ENCODE results near the gene NCKAP5. TPM values are rescaled to one million over a fixed set of nuclear protein-coding genes. Genes with fewer than 3 reads are reported as not detected.

Gene NCKAP5
- total RNA-seq, 2 donors from 2014 or later: 0.78 to 2.6 TPM

- H3K9me3 ChIP-seq: no peaks in the 10 kb centered on the region
- H3K27ac ChIP-seq: no peak overlapping the region
- no peak overlapping the region for H3K4me3 ChIP-seq
- H3K36me3 ChIP-seq (replicated peaks in 1 of 2; ENCODE audit: insufficient read depth in 1 of 2, low read depth in 2 of 2): no peaks in the 10 kb centered on the region
- WGBS, 2 donors: 93 to 94% methylated on average over 3 of the region's 3 CpGs
- ATAC-seq: no peak
- TF ChIP-seq POLR2A (IDR thresholded peaks at IDR 0.05): no peak
- TF ChIP-seq, protein P1, sequence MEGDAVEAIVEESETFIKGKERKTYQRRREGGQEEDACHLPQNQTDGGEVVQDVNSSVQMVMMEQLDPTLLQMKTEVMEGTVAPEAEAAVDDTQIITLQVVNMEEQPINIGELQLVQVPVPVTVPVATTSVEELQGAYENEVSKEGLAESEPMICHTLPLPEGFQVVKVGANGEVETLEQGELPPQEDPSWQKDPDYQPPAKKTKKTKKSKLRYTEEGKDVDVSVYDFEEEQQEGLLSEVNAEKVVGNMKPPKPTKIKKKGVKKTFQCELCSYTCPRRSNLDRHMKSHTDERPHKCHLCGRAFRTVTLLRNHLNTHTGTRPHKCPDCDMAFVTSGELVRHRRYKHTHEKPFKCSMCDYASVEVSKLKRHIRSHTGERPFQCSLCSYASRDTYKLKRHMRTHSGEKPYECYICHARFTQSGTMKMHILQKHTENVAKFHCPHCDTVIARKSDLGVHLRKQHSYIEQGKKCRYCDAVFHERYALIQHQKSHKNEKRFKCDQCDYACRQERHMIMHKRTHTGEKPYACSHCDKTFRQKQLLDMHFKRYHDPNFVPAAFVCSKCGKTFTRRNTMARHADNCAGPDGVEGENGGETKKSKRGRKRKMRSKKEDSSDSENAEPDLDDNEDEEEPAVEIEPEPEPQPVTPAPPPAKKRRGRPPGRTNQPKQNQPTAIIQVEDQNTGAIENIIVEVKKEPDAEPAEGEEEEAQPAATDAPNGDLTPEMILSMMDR (IDR thresholded peaks at IDR 0.05): no peak
- no peaks in the 10 kb centered on the region for H3K27me3 ChIP-seq
- H3K4me1 ChIP-seq: no peaks in the 10 kb centered on the region
- intact Hi-C loops (cut with DNase I): loop anchor here (5.0 kb wide), 1 partner anchor 616 kb away; no protein-coding TSS in a partner anchor
- DNase-seq: no peak
Measured at GRCh38 chr2:133167990-133168389, 400.3 kb downstream of the NCKAP5 start.

- 83% methylated on average over 3 of the region's 3 CpGs for WGBS, 2 donors
- no peak for TF ChIP-seq POLR2A (IDR thresholded peaks at IDR 0.05)
- TF ChIP-seq, protein P1 (IDR thresholded peaks at IDR 0.05): no peak
- Histone ChIP-seq H3K4me3 (no peak overlapping the region), H3K27ac (no peak overlapping the region), H3K27me3 (no peaks in the 10 kb centered on the region), H3K36me3 (replicated peaks in 1 of 2; ENCODE audit: insufficient read depth in 1 of 2, low read depth in 2 of 2) (no peaks in the 10 kb centered on the region), H3K4me1 (no peaks in the 10 kb centered on the region), H3K9me3 (no peaks in the 10 kb centered on the region)
- ATAC-seq (no peak), DNase-seq (no peak)
- intact Hi-C loops (cut with DNase I): loop anchor here (5.0 kb wide), 1 partner anchor 615 kb away; no protein-coding TSS in a partner anchor
Measured at GRCh38 chr2:133167223-133167622, 401.0 kb downstream of the NCKAP5 start.

- Histone ChIP-seq H3K27me3 (no peaks in the 10 kb centered on the region), H3K4me1 (no peaks in the 10 kb centered on the region), H3K27ac (no peak overlapping the region), H3K36me3 (replicated peaks in 1 of 2; ENCODE audit: insufficient read depth in 1 of 2, low read depth in 2 of 2) (no peaks in the 10 kb centered on the region), H3K9me3 (no peaks in the 10 kb centered on the region), H3K4me3 (no peak overlapping the region)
- ATAC-seq (no peak), DNase-seq (no peak)
- TF ChIP-seq, protein P1 (IDR thresholded peaks at IDR 0.05): no peak
- no peak for TF ChIP-seq POLR2A (IDR thresholded peaks at IDR 0.05)
- WGBS, 2 donors: 64 to 77% methylated on average over 2 of the region's 2 CpGs
- intact Hi-C loops (cut with DNase I): loop anchor here (5.0 kb wide), 1 partner anchor 614 kb away; no protein-coding TSS in a partner anchor
Measured at GRCh38 chr2:133166031-133166430, 402.2 kb downstream of the NCKAP5 start.

DNA sequence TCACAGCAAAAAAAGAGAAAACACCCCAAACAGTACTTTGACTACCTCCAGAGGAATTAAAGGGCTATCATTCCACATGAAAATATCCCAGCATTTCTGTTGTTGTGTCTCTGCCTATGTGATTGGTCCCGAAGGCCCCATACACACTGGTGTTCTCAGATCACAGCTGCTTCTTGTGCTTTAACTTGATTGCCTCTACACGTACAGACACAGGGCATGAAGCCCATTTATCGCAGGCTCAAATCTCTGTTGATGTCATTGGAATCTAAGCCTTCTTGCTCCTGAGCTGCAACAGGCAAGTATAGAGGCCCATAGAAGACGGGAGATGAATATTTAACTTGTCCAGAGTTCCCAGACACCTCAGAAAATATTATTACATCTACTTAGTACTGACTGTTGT is 405.2 kb downstream of the NCKAP5 start:
- H3K27ac ChIP-seq: no peak overlapping the region
- no peaks in the 10 kb centered on the region for H3K27me3 ChIP-seq
- intact Hi-C loops (cut with DNase I): no loop called here
- 79 to 89% methylated on average over 4 of the region's 4 CpGs for WGBS, 2 donors
- TF ChIP-seq, protein P1 (IDR thresholded peaks at IDR 0.05): no peak
- TF ChIP-seq POLR2A (IDR thresholded peaks at IDR 0.05): no peak
- no peaks in the 10 kb centered on the region for H3K36me3 ChIP-seq (replicated peaks in 1 of 2; ENCODE audit: insufficient read depth in 1 of 2, low read depth in 2 of 2)
- DNase-seq (no peak), ATAC-seq (no peak)
- no peak overlapping the region for H3K4me3 ChIP-seq
- peaks cover 7% of the 10 kb centered on the region for H3K4me1 ChIP-seq
- H3K9me3 ChIP-seq: no peaks in the 10 kb centered on the region

DNA sequence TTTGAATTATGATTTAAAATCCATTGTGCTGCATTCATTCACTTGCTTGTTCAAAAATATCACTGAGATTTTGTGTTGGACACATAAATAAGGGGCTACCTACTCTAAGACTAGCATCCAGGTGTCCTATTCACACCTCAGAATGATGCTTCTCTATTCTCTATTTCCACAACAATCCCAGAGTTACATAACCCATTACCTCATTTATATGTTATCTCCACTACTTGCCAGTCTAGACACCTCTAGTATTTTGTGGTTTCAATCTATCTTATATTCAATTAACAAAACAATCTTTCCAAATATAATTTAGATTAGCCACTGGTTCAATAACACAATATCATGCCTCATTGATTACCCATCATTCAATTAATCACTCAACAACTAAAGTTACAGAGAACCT is 409.8 kb downstream of the NCKAP5 start:
- H3K27me3 ChIP-seq: no peaks in the 10 kb centered on the region
- ATAC-seq (no peak), DNase-seq (no peak)
- no peak overlapping the region for H3K4me3 ChIP-seq
- peaks cover 17% of the 10 kb centered on the region for H3K4me1 ChIP-seq
- intact Hi-C loops (cut with DNase I): no loop called here
- no peak overlapping the region for H3K27ac ChIP-seq
- no peaks in the 10 kb centered on the region for H3K36me3 ChIP-seq (replicated peaks in 1 of 2; ENCODE audit: insufficient read depth in 1 of 2, low read depth in 2 of 2)
- no peaks in the 10 kb centered on the region for H3K9me3 ChIP-seq
- TF ChIP-seq POLR2A (IDR thresholded peaks at IDR 0.05): no peak
- TF ChIP-seq, protein P1 (IDR thresholded peaks at IDR 0.05): no peak
